Measurements from ENCODE around the gene PPM1J. TPM values are rescaled to one million over a fixed set of nuclear protein-coding genes. Genes with fewer than 3 reads are reported as not detected.

Gene PPM1J
- total RNA-seq, 1 experiment from 2014 or later = 0.52 TPM

DNA sequence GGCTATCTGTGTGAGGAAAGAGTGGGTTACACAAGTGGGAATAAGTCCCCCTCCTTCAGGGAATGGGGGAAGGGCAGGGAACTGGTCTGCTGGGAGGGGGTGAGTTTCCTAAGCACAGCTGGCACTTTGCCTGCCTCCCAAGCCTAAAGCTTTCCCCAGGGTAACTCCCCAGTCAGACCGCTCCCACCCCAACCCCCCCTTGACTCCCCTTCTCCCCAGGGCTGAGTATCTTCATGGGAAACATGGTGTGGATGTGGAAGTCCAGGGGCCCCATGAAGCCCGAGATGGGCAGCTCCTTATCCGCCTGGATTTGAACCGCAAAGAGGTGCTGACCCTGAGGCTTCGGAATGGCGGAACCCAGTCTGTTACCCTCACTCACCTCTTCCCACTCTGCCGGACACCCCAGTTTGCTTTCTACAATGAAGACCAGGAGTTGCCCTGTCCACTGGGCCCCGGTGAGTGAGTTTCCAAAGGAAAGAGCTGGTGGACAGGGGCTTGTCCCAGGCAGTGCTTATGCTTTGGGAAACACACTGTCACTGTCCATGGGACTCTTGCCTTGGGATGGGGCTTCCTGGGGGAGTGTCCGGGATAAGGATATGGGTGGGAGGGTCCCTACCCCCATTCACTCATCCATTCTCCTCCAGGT lies 25.8 kb downstream of the PPM1J start:
- BruUV-seq (replicated peaks) = TSS peak; percentile 20
- DNase-seq (ENCODE audit: low spot score) = no peak
- POLR2A ChIA-PET (ENCODE audit: low non-redundant PET) = no interaction called here

DNA sequence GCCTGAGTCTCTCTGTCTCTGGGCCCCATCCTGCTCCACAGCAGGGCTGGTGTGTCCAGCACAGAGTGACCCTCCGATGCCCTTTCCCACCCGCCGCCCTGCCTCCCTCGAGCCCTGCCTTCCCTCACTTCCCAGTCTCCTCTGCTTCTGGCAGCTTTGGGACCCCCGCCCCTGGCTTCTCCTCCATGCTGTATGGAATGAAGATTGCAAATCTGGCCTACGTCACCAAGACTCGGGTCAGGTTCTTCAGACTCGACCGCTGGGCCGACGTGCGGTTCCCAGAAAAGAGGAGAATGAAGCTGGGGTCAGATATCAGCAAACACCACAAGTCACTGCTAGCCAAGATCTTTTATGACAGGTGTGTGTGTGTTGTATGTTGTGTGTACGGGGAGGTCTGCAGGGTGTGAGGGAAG lies 26.3 kb downstream of the PPM1J start:
- H3K36me3 ChIP-seq (ENCODE audit: insufficient read depth, low read length, poor library complexity, severe bottlenecking) = peaks cover 24% of the 10 kb centered on the region
- H3K27me3 ChIP-seq (replicated peaks; ENCODE audit: insufficient read depth, low read depth, low read length, poor library complexity) = no peaks in the 10 kb centered on the region
- no peaks in the 10 kb centered on the region for H3K9me3 ChIP-seq (ENCODE audit: low read depth, low read length, poor library complexity, severe bottlenecking)
- intact Hi-C loops (cut with micrococcal nuclease; ENCODE audit: unreplicated experiment) = no loop called here
- BruUV-seq (replicated peaks) = no TSS peak
- no peak overlapping the region for H3K27ac ChIP-seq (ENCODE audit: low read depth, low read length, poor library complexity, severe bottlenecking)
- H3K4me3 ChIP-seq (ENCODE audit: low read depth, low read length, poor library complexity, severe bottlenecking) = no peak overlapping the region
- DNase-seq (ENCODE audit: low spot score) = no peak
- H3K4me1 ChIP-seq (ENCODE audit: insufficient read depth, low read length, poor library complexity, severe bottlenecking) = no peaks in the 10 kb centered on the region
- no peak for TF ChIP-seq EZH2 (IDR thresholded peaks at IDR 0.05; ENCODE audit: borderline replicate concordance, low read depth, low read length, poor library complexity, severe bottlenecking)
- TF ChIP-seq, protein P1, sequence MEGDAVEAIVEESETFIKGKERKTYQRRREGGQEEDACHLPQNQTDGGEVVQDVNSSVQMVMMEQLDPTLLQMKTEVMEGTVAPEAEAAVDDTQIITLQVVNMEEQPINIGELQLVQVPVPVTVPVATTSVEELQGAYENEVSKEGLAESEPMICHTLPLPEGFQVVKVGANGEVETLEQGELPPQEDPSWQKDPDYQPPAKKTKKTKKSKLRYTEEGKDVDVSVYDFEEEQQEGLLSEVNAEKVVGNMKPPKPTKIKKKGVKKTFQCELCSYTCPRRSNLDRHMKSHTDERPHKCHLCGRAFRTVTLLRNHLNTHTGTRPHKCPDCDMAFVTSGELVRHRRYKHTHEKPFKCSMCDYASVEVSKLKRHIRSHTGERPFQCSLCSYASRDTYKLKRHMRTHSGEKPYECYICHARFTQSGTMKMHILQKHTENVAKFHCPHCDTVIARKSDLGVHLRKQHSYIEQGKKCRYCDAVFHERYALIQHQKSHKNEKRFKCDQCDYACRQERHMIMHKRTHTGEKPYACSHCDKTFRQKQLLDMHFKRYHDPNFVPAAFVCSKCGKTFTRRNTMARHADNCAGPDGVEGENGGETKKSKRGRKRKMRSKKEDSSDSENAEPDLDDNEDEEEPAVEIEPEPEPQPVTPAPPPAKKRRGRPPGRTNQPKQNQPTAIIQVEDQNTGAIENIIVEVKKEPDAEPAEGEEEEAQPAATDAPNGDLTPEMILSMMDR (conservative IDR thresholded peaks at IDR 0.05; ENCODE audit: low read depth, low read length) = no peak
- ChIA-PET POLR2A (ENCODE audit: low non-redundant PET) (interaction anchor here (0.5 kb wide), 1 partner anchor 16 kb away, joined by 3 read pairs; no protein-coding TSS in a partner anchor), CTCF (no interaction called here)

More for the DNA sequence above, 25.8 kb downstream of the PPM1J start:
- Histone ChIP-seq H3K4me1 (ENCODE audit: insufficient read depth, low read length, poor library complexity, severe bottlenecking) (no peaks in the 10 kb centered on the region), H3K27ac (ENCODE audit: low read depth, low read length, poor library complexity, severe bottlenecking) (no peak overlapping the region), H3K27me3 (replicated peaks; ENCODE audit: insufficient read depth, low read depth, low read length, poor library complexity) (no peaks in the 10 kb centered on the region), H3K9me3 (ENCODE audit: low read depth, low read length, poor library complexity, severe bottlenecking) (no peaks in the 10 kb centered on the region), H3K4me3 (ENCODE audit: low read depth, low read length, poor library complexity, severe bottlenecking) (no peak overlapping the region), H3K36me3 (ENCODE audit: insufficient read depth, low read length, poor library complexity, severe bottlenecking) (peaks cover 30% of the 10 kb centered on the region)
- intact Hi-C loops (cut with micrococcal nuclease; ENCODE audit: unreplicated experiment) = no loop called here
- CTCF ChIA-PET = no interaction called here
- TF ChIP-seq, protein P1 (conservative IDR thresholded peaks at IDR 0.05; ENCODE audit: low read depth, low read length) = no peak
- no peak for TF ChIP-seq EZH2 (IDR thresholded peaks at IDR 0.05; ENCODE audit: borderline replicate concordance, low read depth, low read length, poor library complexity, severe bottlenecking)

DNA sequence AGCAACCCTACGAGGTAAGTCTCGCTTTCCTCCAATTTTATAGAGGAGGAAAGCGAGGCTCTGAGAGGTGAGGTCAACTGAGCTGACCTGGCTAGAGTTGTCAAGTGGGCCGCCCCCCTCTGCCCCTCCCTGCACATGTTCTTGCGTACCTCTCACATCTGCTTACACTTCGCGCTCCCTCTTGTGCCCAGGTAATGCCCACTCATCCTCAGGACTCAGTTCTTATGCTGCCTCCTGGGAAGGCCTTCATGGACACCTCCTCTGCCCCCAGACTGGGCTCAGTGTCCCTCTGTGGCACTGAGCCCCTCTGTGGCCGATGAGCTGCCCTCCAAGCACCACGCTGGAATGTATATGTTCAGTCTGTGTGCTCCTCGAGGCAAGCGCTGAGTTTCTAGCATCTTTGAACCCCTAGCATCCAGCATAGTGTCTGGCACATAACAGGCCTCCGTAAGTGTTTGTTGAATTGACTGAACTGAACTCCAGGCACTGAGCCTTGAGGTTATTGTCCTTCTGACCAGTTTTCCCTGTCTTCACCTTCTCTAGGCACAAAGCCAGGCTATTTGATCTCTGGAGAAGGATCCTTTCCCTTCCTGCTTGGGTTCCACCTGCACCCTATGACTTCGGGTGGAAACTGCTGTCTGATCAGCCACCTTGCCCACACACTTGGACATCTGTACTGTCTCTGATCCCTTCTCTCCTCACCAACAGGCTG lies 27.2 kb downstream of the PPM1J start:
- no TSS peak for BruUV-seq (replicated peaks)
- POLR2A ChIA-PET (ENCODE audit: low non-redundant PET) = no interaction called here
- H3K27me3 ChIP-seq (replicated peaks; ENCODE audit: insufficient read depth, low read depth, low read length, poor library complexity) = no peaks in the 10 kb centered on the region
- TF ChIP-seq, protein P1 (conservative IDR thresholded peaks at IDR 0.05; ENCODE audit: low read depth, low read length) = no peak
- no peak for TF ChIP-seq EZH2 (IDR thresholded peaks at IDR 0.05; ENCODE audit: borderline replicate concordance, low read depth, low read length, poor library complexity, severe bottlenecking)
- H3K27ac ChIP-seq (ENCODE audit: low read depth, low read length, poor library complexity, severe bottlenecking) = no peak overlapping the region
- H3K9me3 ChIP-seq (ENCODE audit: low read depth, low read length, poor library complexity, severe bottlenecking) = no peaks in the 10 kb centered on the region
- no peaks in the 10 kb centered on the region for H3K4me1 ChIP-seq (ENCODE audit: insufficient read depth, low read length, poor library complexity, severe bottlenecking)
- intact Hi-C loops (cut with micrococcal nuclease; ENCODE audit: unreplicated experiment) = no loop called here
- no peak overlapping the region for H3K4me3 ChIP-seq (ENCODE audit: low read depth, low read length, poor library complexity, severe bottlenecking)
- CTCF ChIA-PET = no interaction called here
- no peak for DNase-seq (ENCODE audit: low spot score)
- H3K36me3 ChIP-seq (ENCODE audit: insufficient read depth, low read length, poor library complexity, severe bottlenecking) = peaks cover 22% of the 10 kb centered on the region
